Left ventricle myocardium superior (tissue), 1 donor: ENCODE data around the gene PRAMEF20. TPM values are rescaled to one million over a fixed set of nuclear protein-coding genes. Genes with fewer than 3 reads are reported as not detected.

Source experiments
- ATAC-seq: fragments of 200-7000 bp; cut with Tn5 transposase; one replicate; pipeline ENCODE4 v1.9.1; 2020; ENCODE audit warnings: mild to moderate bottlenecking, moderate library complexity
- DNase-seq: peaks from one replicate; pipeline ENCODE4 v3.0.0-alpha.2; 2020
- intact Hi-C: fragments of 100-400 bp; cut with micrococcal nuclease; formaldehyde crosslinking; loops from one replicate; pipeline ENCODE4 v1.11.0; 2022
- total RNA-seq: library from RNA; stranded (reverse); fragmentation: NEBNext Ultra II Directional; extraction: Animal tissue kit (Norgen Biotek cat#: 25700); gene quantifications from one replicate; pipeline ENCODE4 v1.2.1, GENCODE V29; 2021
- donor health status: DM: no; HTN: yes; CAD: no; lungs with severe emphysema.

The PRAMEF20 gene
- total RNA-seq, 1 donor from 2014 or later = not detected

- intact Hi-C loops = no loop called here
- ATAC-seq (peak; percentile 38), DNase-seq (no peak)
Measured at GRCh38 chr1:13451399-13451965, 41.2 kb downstream of the PRAMEF20 start.

GRCh38 chr1:13456904-13457532 lies 46.8 kb downstream of the PRAMEF20 start:
- DNase-seq (no peak), ATAC-seq (peak; percentile 86)
- intact Hi-C loops = no loop called here

GRCh38 chr1:13461977-13462376 lies 51.7 kb downstream of the PRAMEF20 start:
- intact Hi-C loops = no loop called here
- no peak for ATAC-seq
- no peak for DNase-seq

DNA sequence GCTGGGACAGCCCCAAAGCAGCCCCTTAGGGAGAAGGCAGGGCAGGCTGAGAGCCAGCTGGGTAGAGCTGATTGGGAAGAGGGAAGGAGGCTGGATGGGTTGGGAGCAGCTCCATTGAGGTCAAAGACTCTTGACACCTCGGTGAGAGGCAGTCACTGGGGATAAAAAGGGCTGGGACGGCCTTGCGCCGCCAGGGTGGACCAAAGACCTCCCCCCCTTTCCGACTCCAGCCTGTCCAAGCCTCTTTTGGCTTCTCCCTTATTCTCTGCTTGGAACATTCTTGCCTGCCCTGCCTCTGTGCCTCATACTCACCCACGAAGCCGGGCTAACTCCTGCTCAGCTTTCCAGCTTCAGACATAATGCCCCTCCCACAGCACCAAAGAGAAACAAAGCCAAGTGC lies 52.4 kb downstream of the PRAMEF20 start:
- DNase-seq = no peak
- intact Hi-C loops = no loop called here
- no peak for ATAC-seq

GRCh38 chr1:13465515-13465914 lies 55.3 kb downstream of the PRAMEF20 start:
- intact Hi-C loops = no loop called here
- DNase-seq (no peak), ATAC-seq (no peak)

GRCh38 chr1:13469343-13469742 lies 59.1 kb downstream of the PRAMEF20 start:
- intact Hi-C loops = no loop called here
- ATAC-seq (peak; percentile 74), DNase-seq (peak; percentile 50)

Other genes starting within 250 kb of the PRAMEF20 start
- gene HNRNPCL4, start 244.8 kb upstream of the PRAMEF20 start, total RNA-seq = not detected
- not detected for gene PRAMEF9, start 238.6 kb upstream of the PRAMEF20 start, total RNA-seq
- gene PRAMEF13, start 209.0 kb upstream of the PRAMEF20 start, total RNA-seq = not detected
- not detected for gene PRAMEF18, start 184.3 kb upstream of the PRAMEF20 start, total RNA-seq
- not detected for gene PRAMEF5, start 156.3 kb upstream of the PRAMEF20 start, total RNA-seq
- gene PRAMEF8, start 125.3 kb upstream of the PRAMEF20 start, total RNA-seq = not detected
- gene PRAMEF33, start 106.9 kb upstream of the PRAMEF20 start, total RNA-seq = not detected
- gene PRAMEF15, start 94.9 kb upstream of the PRAMEF20 start, total RNA-seq = not detected
- not detected for gene PRAMEF14, start 63.3 kb upstream of the PRAMEF20 start, total RNA-seq
- gene PRAMEF19, start 38.5 kb upstream of the PRAMEF20 start, total RNA-seq = not detected
- not detected for gene PRAMEF17, start 20.8 kb upstream of the PRAMEF20 start, total RNA-seq
- 0.15 TPM for gene LRRC38, start 103.6 kb downstream of the PRAMEF20 start, total RNA-seq
- gene PDPN, start 173.4 kb downstream of the PRAMEF20 start, total RNA-seq = 20.9 TPM